AG04449 (cell line): ENCODE results near the gene GRIN2A.

Source experiments
- CTCF ChIA-PET: fragments of 350-600 bp; formaldehyde crosslinking; extraction: SDS; loops from one replicate; lab custom pipeline; 2021; ENCODE audit warnings: antibody characterized with exemption; lab: Yijun Ruan, JAX
- POLR2A ChIA-PET: fragments of 400-600, 350-600 bp; formaldehyde crosslinking; extraction: SDS; loops from one replicate; lab custom pipeline; 2020; ENCODE audit warnings: antibody characterized with exemption, inconsistent platforms; lab: Yijun Ruan, JAX
- DNase-seq: peaks from one replicate; pipeline ENCODE4 v3.0.0-alpha.2; 2010; ENCODE audit warnings: low read depth, low spot score
- H3K4me3 ChIP-seq: 2 replicates; pipeline ENCODE4 v1.5.1; 2011; ENCODE audit warnings: low read depth, mild to moderate bottlenecking, control low read depth, low read length
- CTCF ChIP-seq: IDR thresholded peaks from one replicate; pipeline ENCODE4 v1.5.1; 2011; ENCODE audit warnings: mild to moderate bottlenecking, moderate library complexity, low read length, control low read depth, inconsistent platforms; ENCODE audit not compliant: insufficient read depth; ENCODE audit errors: missing control alignments

Gene GRIN2A

GRCh38 chr16:10067835-10068234 lies 114.4 kb downstream of the GRIN2A start:
- H3K4me3 ChIP-seq: no peak overlapping the region
- TF ChIP-seq CTCF: no peak
- no peak for DNase-seq
- ChIA-PET CTCF (no interaction called here), POLR2A (no interaction called here)

GRCh38 chr16:10067406-10067805 lies 114.8 kb downstream of the GRIN2A start:
- CTCF ChIA-PET: no interaction called here
- no peak for DNase-seq
- TF ChIP-seq CTCF: no peak
- H3K4me3 ChIP-seq: no peak overlapping the region
- POLR2A ChIA-PET: no interaction called here

- no peak for TF ChIP-seq CTCF
- DNase-seq: no peak
- ChIA-PET CTCF (no interaction called here), POLR2A (no interaction called here)
- no peak overlapping the region for H3K4me3 ChIP-seq
Observed at GRCh38 chr16:10065019-10065418, 117.2 kb downstream of the GRIN2A start.

- ChIA-PET CTCF (no interaction called here), POLR2A (no interaction called here)
- TF ChIP-seq CTCF: no peak
- no peak overlapping the region for H3K4me3 ChIP-seq
- DNase-seq: no peak
Observed at GRCh38 chr16:10048850-10049249, 133.4 kb downstream of the GRIN2A start.

- no peak overlapping the region for H3K4me3 ChIP-seq
- CTCF ChIA-PET: no interaction called here
- POLR2A ChIA-PET: no interaction called here
- TF ChIP-seq CTCF: no peak
- DNase-seq: no peak
Observed at GRCh38 chr16:10045947-10046346, 136.3 kb downstream of the GRIN2A start.

- CTCF ChIA-PET: interaction anchor here (0.7 kb wide), 1 partner anchor 13 kb away, joined by 3 read pairs; no protein-coding TSS in a partner anchor
- POLR2A ChIA-PET: no interaction called here
Observed at GRCh38 chr16:10045291-10045775, 136.9 kb downstream of the GRIN2A start.

More at GRCh38 chr16:10045291-10045775, 136.9 kb downstream of the GRIN2A start:
- no peak for TF ChIP-seq CTCF
- H3K4me3 ChIP-seq: no peak overlapping the region
- no peak for DNase-seq
